ENCODE results near the gene MROH2B.

MROH2B gene

GRCh38 chr5:40972434-40972833, 98.7 kb downstream of the MROH2B start:
- DNase-seq (ENCODE audit: low read depth in 2 of 2) = no peak

DNA sequence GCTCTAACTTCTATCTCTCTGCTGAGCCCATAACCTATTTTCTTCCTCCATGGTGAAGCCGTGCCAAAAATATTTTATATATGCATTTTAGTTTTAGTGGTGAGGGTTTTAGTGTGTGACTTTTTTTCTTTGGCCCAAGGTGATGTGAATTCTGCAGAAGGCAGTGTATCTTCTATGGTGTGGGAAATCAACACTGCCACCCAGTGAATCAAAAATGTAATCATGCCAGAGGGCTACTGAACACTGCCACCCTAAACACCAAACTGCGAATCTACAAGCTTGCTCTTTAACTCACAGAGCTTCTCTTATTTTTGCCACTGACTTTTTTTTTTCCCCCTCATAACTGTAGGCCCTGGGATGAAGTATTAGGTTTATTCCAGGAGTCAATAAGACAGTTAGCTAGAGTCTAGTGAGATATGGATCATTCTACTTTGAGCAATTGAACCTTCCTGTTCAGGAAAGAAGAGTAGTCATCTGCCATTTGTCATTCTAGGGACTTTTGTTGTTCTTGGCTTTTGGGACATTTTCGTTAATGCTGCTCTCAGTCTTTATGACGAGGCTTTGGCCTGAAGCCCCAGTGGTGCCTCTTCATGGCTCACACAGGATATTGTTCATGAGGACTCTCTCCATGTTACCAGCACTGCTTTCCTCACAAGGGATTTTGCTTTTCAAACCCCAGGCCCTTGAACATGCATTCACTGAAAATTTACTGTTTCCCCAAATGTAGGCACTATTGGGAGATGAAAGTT, 108.8 kb downstream of the MROH2B start:
- DNase-seq (ENCODE audit: low read depth in 2 of 2) = no peak

GRCh38 chr5:40960037-40960436, 111.1 kb downstream of the MROH2B start:
- no peak for DNase-seq (ENCODE audit: low read depth in 2 of 2)

GRCh38 chr5:40958811-40959210, 112.3 kb downstream of the MROH2B start:
- no peak for DNase-seq (ENCODE audit: low read depth in 2 of 2)

DNA sequence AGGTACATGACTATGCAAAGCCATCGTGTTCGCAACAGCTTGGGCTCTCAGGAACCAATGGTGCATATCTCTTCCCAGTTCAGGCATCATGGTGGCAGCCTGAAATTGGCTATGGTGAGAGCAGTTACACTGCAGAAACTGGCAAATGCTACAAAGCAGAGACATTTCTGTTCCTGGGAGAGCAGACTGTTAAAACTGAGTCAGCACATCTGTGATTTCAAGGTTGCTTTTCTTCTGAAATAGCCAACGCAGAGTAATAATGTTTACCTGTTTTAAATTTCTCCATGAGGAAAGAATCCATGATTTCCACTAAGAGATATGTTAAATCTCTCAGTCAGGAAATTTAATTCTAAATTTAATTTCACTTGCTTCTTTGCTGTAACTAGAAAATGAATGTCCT, 114.1 kb downstream of the MROH2B start:
- DNase-seq (ENCODE audit: low read depth in 2 of 2) = no peak

GRCh38 chr5:40955313-40955712, 115.8 kb downstream of the MROH2B start:
- no peak for DNase-seq (ENCODE audit: low read depth in 2 of 2)

Data from stimulated activated CD8-positive, alpha-beta memory T cell treated with anti-CD3 and anti-CD28 coated beads, Interleukin-15, amount 100 ng/mL, for 48 hours (primary cell).